A673 (cell line): ENCODE measurements around the gene MYL6B. TPM values are rescaled to one million over a fixed set of nuclear protein-coding genes. Genes with fewer than 3 reads are reported as not detected.

ENCODE experiments used
- BruUV-seq: library from RNA; stranded (reverse); fragments of 400-500 nt; replicated peaks from 2 replicates; lab custom pipeline; 2021; lab: Mats Ljungman, UMichigan
- CTCF ChIA-PET: fragments of 300-600 bp; sonication (Branson Sonifier 250); formaldehyde crosslinking; loops from one replicate; lab custom pipeline; 2022; ENCODE audit warnings: antibody characterized with exemption; lab: Charles Lee
- POLR2A ChIA-PET: fragments of 300-600 bp; sonication (Branson Sonifier 250); formaldehyde crosslinking; loops from one replicate; lab custom pipeline; 2022; ENCODE audit warnings: antibody characterized with exemption; ENCODE audit not compliant: low non-redundant PET; lab: Charles Lee
- DNase-seq: peaks from one replicate; pipeline ENCODE4 v3.0.0-alpha.2; 2015; ENCODE audit warnings: low spot score
- H3K27ac ChIP-seq: fragments of 200-600 bp; sonication (generic); 2 replicates; pipeline ENCODE4 v1.5.1; 2016; ENCODE audit warnings: mixed run types, low read depth, mild to moderate bottlenecking, mixed read lengths, antibody characterized with exemption, low read length; ENCODE audit not compliant: poor library complexity, severe bottlenecking
- H3K27me3 ChIP-seq: fragments of 200-600 bp; sonication (generic); replicated peaks from 2 replicates; pipeline ENCODE4 v1.6.1; 2017; ENCODE audit warnings: mixed run types, low read depth, mild to moderate bottlenecking, mixed read lengths, antibody characterized with exemption, low read length; ENCODE audit not compliant: insufficient read depth, poor library complexity
- H3K36me3 ChIP-seq: fragments of 200-600 bp; sonication (generic); 2 replicates; pipeline ENCODE4 v1.6.1; 2016; ENCODE audit warnings: mixed run types, mild to moderate bottlenecking, mixed read lengths, antibody characterized with exemption, low read length; ENCODE audit not compliant: insufficient read depth, poor library complexity, severe bottlenecking
- H3K4me1 ChIP-seq: fragments of 200-600 bp; sonication (generic); 2 replicates; pipeline ENCODE4 v1.6.1; 2017; ENCODE audit warnings: mixed run types, mild to moderate bottlenecking, mixed read lengths, antibody characterized with exemption, low read length; ENCODE audit not compliant: insufficient read depth, poor library complexity, severe bottlenecking
- H3K4me3 ChIP-seq: fragments of 200-600 bp; sonication (generic); 2 replicates; pipeline ENCODE4 v1.5.1; 2016; ENCODE audit warnings: low read depth, mixed run types, mild to moderate bottlenecking, mixed read lengths, low read length; ENCODE audit not compliant: poor library complexity, severe bottlenecking
- H3K9me3 ChIP-seq: fragments of 200-600 bp; sonication (generic); 2 replicates; pipeline ENCODE4 v1.6.1; 2016; ENCODE audit warnings: mixed run types, low read depth, mild to moderate bottlenecking, mixed read lengths, antibody characterized with exemption, low read length; ENCODE audit not compliant: poor library complexity, severe bottlenecking
- CTCF ChIP-seq: fragments of 300-800, 200-600 bp; sonication (generic); conservative IDR thresholded peaks from 2 replicates; pipeline ENCODE4 v1.5.1; 2017; ENCODE audit warnings: low read depth, mild to moderate bottlenecking, antibody characterized with exemption, low read length, moderate library complexity, mixed read lengths
- EZH2 ChIP-seq: fragments of 200-600 bp; sonication (generic); IDR thresholded peaks from 2 replicates; pipeline ENCODE4 v1.6.1; 2017; ENCODE audit warnings: borderline replicate concordance, low read depth, mild to moderate bottlenecking, mixed read lengths, antibody characterized with exemption, low read length; ENCODE audit not compliant: poor library complexity, severe bottlenecking
- intact Hi-C: fragments of 100-400 bp; cut with micrococcal nuclease; formaldehyde crosslinking; loops from one replicate; pipeline ENCODE4 v1.10.0; 2022; ENCODE audit not compliant: unreplicated experiment
- total RNA-seq: library from RNA; stranded (reverse); gene quantifications from 2 replicates; pipeline ENCODE4 v1.2.3, GENCODE V29; 2021

MYL6B gene
- total RNA-seq, 1 experiment from 2014 or later = 180 TPM

GRCh38 chr12:56103823-56104108 is 48.6 kb upstream of the MYL6B start:
- Histone ChIP-seq H3K27ac (peak overlapping the region; percentile 94), H3K9me3 (no peaks in the 10 kb centered on the region), H3K4me1 (peaks cover 11% of the 10 kb centered on the region), H3K27me3 (no peaks in the 10 kb centered on the region), H3K4me3 (peak overlapping the region; percentile 87), H3K36me3 (peaks cover 30% of the 10 kb centered on the region)
- DNase-seq = no peak
- ChIA-PET CTCF (interaction anchor here (0.7 to 1.3 kb wide), 5 partner anchors 14 to 108 kb away, joined by 3 to 9 read pairs (median 5); partner anchors contain the start of genes SMARCC2 and ZC3H10), POLR2A (interaction anchor here (1.0 to 1.7 kb wide), 2 partner anchors 14 to 24 kb away, joined by 3 to 15 read pairs; partner anchors contain the start of genes RPL41 and ZC3H10)
- intact Hi-C loops = no loop called here
- TF ChIP-seq CTCF (no peak), EZH2 (no peak)
- TSS peak; percentile 91 for BruUV-seq

- peak; percentile 100 for DNase-seq
- BruUV-seq = no TSS peak
- Histone ChIP-seq H3K36me3 (peaks cover 35% of the 10 kb centered on the region), H3K27ac (peak within 1 kb of the TSS; percentile 94), H3K9me3 (no peaks in the 10 kb centered on the region), H3K4me1 (peaks cover 11% of the 10 kb centered on the region), H3K4me3 (peak within 1 kb of the TSS; percentile 87), H3K27me3 (no peaks in the 10 kb centered on the region)
- ChIA-PET POLR2A (interaction anchor here (0.6 to 1.7 kb wide), 3 partner anchors 13 to 60 kb away, joined by 3 to 15 read pairs (median 3); partner anchors contain the start of genes RPL41 and ZC3H10), CTCF (interaction anchor here (0.7 to 1.3 kb wide), 5 partner anchors 14 to 109 kb away, joined by 3 to 9 read pairs (median 5); partner anchors contain the start of genes SMARCC2 and ZC3H10)
- intact Hi-C loops = no loop called here
- TF ChIP-seq CTCF = no peak
Observed at GRCh38 chr12:56104109-56104814, 48.1 kb upstream of the MYL6B start, which contains the start of gene PA2G4. Gene PA2G4, plus strand, starts transcription at chr12:56104559. Its CDS starts 179 bp downstream, at chr12:56104738.

GRCh38 chr12:56104815-56105608 is 47.4 kb upstream of the MYL6B start:
- no TSS peak for BruUV-seq

More at GRCh38 chr12:56104815-56105608, 47.4 kb upstream of the MYL6B start:
- TF ChIP-seq EZH2 (no peak), CTCF (no peak)
- Histone ChIP-seq H3K9me3 (no peaks in the 10 kb centered on the region), H3K27me3 (no peaks in the 10 kb centered on the region), H3K4me1 (peaks cover 11% of the 10 kb centered on the region), H3K27ac (peak overlapping the region; percentile 94), H3K36me3 (peaks cover 42% of the 10 kb centered on the region), H3K4me3 (peak overlapping the region; percentile 87)
- peak; percentile 43 for DNase-seq
- ChIA-PET CTCF (interaction anchor here (1.2 to 1.3 kb wide), 2 partner anchors 20 to 58 kb away, joined by 5 to 9 read pairs; no protein-coding TSS in a partner anchor), POLR2A (interaction anchor here (0.6 to 1.7 kb wide), 2 partner anchors 13 to 61 kb away, joined by 3 to 15 read pairs; partner anchors contain the start of genes RPL41 and ZC3H10)
- intact Hi-C loops = no loop called here
